ENCODE data around the gene ANKRD37.

Gene ANKRD37

DNA sequence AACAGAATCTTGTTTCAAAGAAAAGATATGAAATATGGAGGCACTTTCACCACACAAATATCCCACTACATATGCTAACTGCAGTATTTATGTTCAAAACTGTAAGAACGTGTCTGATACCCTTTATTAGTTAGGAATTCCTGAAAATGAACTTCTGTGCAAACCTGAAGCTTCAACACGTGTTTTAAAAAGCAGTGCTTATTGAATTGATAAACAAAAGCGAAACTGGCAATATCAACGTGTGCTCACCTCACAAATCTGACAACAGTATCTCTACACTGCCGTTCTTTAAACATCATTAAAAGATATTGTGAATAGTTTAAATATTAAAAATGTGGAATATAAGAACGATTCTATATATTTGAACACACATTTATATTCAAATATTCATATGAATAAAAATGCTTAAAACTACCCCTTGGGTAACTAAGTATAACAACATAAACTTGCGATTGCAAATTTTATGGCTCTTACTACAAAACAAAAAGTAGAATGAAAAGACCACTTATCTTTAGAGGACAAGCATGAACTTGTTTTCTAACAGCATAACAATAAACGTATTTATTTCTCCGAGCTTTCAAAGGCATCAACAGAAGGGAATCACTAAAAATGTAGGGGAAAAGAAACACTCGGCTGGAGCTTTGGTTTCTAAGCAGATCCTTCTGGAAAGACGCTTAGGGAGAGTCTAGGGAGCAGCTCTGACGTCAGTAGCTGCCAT, 1.2 kb upstream of the ANKRD37 start, which contains the start of gene LRP2BP:
Gene LRP2BP, minus strand, starts transcription at position 687 of the 718 bp plus-strand sequence. CDS start 17,738 bp downstream, outside the sequence.
- no peaks in the 10 kb centered on the region for H3K27me3 ChIP-seq (ENCODE audit: insufficient read depth, low read depth, severe bottlenecking)
- TF ChIP-seq, protein P1, sequence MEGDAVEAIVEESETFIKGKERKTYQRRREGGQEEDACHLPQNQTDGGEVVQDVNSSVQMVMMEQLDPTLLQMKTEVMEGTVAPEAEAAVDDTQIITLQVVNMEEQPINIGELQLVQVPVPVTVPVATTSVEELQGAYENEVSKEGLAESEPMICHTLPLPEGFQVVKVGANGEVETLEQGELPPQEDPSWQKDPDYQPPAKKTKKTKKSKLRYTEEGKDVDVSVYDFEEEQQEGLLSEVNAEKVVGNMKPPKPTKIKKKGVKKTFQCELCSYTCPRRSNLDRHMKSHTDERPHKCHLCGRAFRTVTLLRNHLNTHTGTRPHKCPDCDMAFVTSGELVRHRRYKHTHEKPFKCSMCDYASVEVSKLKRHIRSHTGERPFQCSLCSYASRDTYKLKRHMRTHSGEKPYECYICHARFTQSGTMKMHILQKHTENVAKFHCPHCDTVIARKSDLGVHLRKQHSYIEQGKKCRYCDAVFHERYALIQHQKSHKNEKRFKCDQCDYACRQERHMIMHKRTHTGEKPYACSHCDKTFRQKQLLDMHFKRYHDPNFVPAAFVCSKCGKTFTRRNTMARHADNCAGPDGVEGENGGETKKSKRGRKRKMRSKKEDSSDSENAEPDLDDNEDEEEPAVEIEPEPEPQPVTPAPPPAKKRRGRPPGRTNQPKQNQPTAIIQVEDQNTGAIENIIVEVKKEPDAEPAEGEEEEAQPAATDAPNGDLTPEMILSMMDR (IDR thresholded peaks at IDR 0.05; ENCODE audit: low read depth, low read length): no peak
- DNase-seq: no peak
- peak within 1 kb of the TSS; percentile 72 for H3K4me3 ChIP-seq (ENCODE audit: low read depth, low read length)
- peak within 1 kb of the TSS; percentile 95 for H3K27ac ChIP-seq
- no peaks in the 10 kb centered on the region for H3K9me3 ChIP-seq (ENCODE audit: severe bottlenecking)
- peaks cover 12% of the 10 kb centered on the region for H3K36me3 ChIP-seq

DNA sequence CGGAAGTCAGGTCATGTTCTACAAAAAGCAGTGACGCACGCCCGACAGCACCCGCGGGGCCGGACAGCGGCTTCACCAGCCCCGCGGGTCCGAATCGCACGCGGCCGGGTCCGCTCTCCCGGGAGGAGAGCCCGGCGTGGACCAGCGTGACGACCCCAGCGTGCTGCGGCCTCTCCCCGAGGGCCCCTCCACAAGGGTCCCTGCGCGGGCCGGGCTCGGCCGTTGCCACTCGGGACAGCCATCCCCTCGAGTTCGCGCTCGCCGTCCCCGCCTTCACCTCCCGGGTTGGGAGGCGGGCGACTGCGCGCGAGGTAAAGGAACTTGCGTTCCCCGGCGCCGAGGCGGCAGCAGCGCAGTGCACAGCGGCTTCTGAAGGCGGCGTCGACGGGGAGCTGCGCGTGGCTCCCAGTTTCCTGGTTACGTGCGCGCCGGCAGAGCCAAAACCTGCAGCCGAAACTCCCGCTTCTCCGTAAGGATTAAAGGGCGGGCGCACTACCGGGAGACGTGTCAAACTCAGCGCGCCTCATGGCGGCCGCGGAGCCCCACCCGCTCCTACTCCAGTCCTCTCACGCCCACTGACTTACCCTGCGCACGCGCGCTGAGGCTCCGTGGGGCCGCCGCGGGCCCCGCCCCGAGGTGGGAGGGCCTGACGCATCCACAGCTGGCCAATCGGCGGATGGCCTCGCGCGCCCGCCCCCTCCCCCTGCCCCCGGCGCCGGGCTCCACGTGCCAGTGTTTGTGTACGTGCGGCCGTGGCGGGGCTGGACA, 501 bp upstream of the ANKRD37 start:
- peaks cover 18% of the 10 kb centered on the region for H3K36me3 ChIP-seq
- peak; percentile 99 for DNase-seq
- TF ChIP-seq, protein P1 (IDR thresholded peaks at IDR 0.05; ENCODE audit: low read depth, low read length): no peak
- H3K27me3 ChIP-seq (ENCODE audit: insufficient read depth, low read depth, severe bottlenecking): no peaks in the 10 kb centered on the region
- H3K9me3 ChIP-seq (ENCODE audit: severe bottlenecking): no peaks in the 10 kb centered on the region
- peak overlapping the region; percentile 95 for H3K27ac ChIP-seq
- H3K4me3 ChIP-seq (ENCODE audit: low read depth, low read length): peak overlapping the region; percentile 72

DNA sequence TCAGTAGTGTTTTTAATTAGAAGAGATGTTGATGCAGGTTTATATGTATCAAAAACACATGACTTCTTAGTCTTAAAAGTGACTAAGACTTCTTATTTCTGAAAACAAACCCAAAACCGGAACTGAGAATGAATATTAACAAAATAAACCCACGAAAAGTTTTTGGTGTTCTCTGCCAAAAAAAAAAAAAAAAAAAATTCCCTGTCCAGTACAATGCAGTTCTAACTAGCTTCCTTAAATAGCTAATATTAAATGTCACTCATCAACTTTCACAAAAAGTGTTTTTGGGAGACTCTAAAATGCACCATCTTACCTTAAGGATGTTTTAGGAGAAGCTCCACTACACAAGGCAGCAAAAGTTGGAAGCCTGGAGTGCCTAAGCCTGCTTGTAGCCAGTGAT, 2.0 kb downstream of the ANKRD37 start:
- Histone ChIP-seq H3K9me3 (ENCODE audit: severe bottlenecking) (no peaks in the 10 kb centered on the region), H3K36me3 (peaks cover 36% of the 10 kb centered on the region), H3K4me3 (ENCODE audit: low read depth, low read length) (no peak overlapping the region), H3K27me3 (ENCODE audit: insufficient read depth, low read depth, severe bottlenecking) (no peaks in the 10 kb centered on the region), H3K27ac (no peak overlapping the region)
- DNase-seq: no peak
- TF ChIP-seq, protein P1 (IDR thresholded peaks at IDR 0.05; ENCODE audit: low read depth, low read length): no peak

DNA sequence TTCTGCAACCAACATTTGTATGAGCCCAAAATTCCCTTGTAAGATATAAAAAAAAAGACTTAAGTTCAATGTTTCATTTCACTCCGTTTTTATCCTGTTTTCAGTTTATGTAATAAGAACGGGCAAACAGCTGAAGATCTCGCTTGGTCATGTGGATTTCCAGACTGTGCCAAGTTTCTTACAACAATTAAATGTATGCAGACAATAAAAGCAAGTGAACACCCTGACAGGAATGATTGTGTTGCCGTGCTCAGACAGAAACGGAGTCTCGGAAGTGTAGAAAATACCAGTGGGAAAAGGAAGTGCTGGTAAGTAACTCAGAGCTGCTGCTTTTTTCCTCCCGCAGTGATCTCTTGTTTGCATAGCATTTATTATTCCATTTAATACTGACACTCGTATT, 2.8 kb downstream of the ANKRD37 start:
- Histone ChIP-seq H3K4me3 (ENCODE audit: low read depth, low read length) (no peak overlapping the region), H3K9me3 (ENCODE audit: severe bottlenecking) (no peaks in the 10 kb centered on the region), H3K36me3 (peaks cover 36% of the 10 kb centered on the region), H3K27ac (no peak overlapping the region), H3K27me3 (ENCODE audit: insufficient read depth, low read depth, severe bottlenecking) (no peaks in the 10 kb centered on the region)
- DNase-seq: no peak
- TF ChIP-seq, protein P1 (IDR thresholded peaks at IDR 0.05; ENCODE audit: low read depth, low read length): no peak

DNA sequence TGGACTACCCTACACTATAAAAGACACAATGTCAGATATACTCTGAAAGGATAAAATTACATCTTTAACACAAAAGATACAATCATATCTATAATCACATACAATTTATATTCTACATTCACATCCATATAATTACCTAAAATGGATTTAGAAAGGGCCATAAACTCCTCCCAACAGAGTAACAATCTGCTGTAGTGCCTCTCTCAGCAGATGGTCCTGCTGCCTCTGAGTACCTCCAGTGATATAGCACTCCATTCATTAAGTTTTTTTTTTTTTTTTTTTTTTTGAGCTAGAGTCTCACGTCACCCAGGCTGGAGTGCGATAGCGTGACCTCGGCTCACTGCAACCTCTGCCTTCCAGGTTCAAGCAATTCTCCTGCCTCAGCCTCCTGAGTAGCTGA, 7.4 kb downstream of the ANKRD37 start:
- H3K9me3 ChIP-seq (ENCODE audit: severe bottlenecking): no peaks in the 10 kb centered on the region
- H3K36me3 ChIP-seq: peaks cover 44% of the 10 kb centered on the region
- DNase-seq: peak; percentile 26
- TF ChIP-seq, protein P1 (IDR thresholded peaks at IDR 0.05; ENCODE audit: low read depth, low read length): no peak
- H3K27ac ChIP-seq: no peak overlapping the region
- no peak overlapping the region for H3K4me3 ChIP-seq (ENCODE audit: low read depth, low read length)
- H3K27me3 ChIP-seq (ENCODE audit: insufficient read depth, low read depth, severe bottlenecking): no peaks in the 10 kb centered on the region

All from WERI-Rb-1 (cell line).